Epithelial cell of proximal tubule (primary cell): ENCODE measurements around the gene FSD1. TPM values are rescaled to one million over a fixed set of nuclear protein-coding genes. Genes with fewer than 3 reads are reported as not detected.
"Not testable (repeated sequence)": the region's sequence is repeated elsewhere in the genome, so short reads cannot be mapped to it uniquely, and the experiment has no call there.

Experiments
- DNase-seq: peaks from one replicate; pipeline ENCODE4 v3.0.0-alpha.2; 2011; ENCODE audit warnings: low read depth
- H3K4me3 ChIP-seq: 2 replicates; pipeline ENCODE4 v1.5.1; 2011; ENCODE audit warnings: low read depth, mild to moderate bottlenecking, low read length
- total RNA-seq: library from RNA; depleted of rRNA; stranded (reverse); fragments of >200 nt; gene quantifications from 2 replicates; pipeline ENCODE4 v1.2.3, GENCODE V29; 2015
- TF ChIP-seq, protein P1 (sequence below): conservative IDR thresholded peaks from 2 replicates; pipeline ENCODE4 v1.5.1; 2012; ENCODE audit warnings: low read depth, mild to moderate bottlenecking, low read length

The FSD1 gene
- total RNA-seq, 1 donor from 2014 or later = 17.5 TPM

- TF ChIP-seq, protein P1, sequence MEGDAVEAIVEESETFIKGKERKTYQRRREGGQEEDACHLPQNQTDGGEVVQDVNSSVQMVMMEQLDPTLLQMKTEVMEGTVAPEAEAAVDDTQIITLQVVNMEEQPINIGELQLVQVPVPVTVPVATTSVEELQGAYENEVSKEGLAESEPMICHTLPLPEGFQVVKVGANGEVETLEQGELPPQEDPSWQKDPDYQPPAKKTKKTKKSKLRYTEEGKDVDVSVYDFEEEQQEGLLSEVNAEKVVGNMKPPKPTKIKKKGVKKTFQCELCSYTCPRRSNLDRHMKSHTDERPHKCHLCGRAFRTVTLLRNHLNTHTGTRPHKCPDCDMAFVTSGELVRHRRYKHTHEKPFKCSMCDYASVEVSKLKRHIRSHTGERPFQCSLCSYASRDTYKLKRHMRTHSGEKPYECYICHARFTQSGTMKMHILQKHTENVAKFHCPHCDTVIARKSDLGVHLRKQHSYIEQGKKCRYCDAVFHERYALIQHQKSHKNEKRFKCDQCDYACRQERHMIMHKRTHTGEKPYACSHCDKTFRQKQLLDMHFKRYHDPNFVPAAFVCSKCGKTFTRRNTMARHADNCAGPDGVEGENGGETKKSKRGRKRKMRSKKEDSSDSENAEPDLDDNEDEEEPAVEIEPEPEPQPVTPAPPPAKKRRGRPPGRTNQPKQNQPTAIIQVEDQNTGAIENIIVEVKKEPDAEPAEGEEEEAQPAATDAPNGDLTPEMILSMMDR = no peak
- H3K4me3 ChIP-seq = no peak overlapping the region
- no peak for DNase-seq
These were observed 38.0 kb upstream of the FSD1 start for GRCh38 chr19:4266253-4267000.

GRCh38 chr19:4267101-4267900 is 37.1 kb upstream of the FSD1 start:
- no peak overlapping the region for H3K4me3 ChIP-seq
- TF ChIP-seq, protein P1 = peak; percentile 77
- no peak for DNase-seq

DNA sequence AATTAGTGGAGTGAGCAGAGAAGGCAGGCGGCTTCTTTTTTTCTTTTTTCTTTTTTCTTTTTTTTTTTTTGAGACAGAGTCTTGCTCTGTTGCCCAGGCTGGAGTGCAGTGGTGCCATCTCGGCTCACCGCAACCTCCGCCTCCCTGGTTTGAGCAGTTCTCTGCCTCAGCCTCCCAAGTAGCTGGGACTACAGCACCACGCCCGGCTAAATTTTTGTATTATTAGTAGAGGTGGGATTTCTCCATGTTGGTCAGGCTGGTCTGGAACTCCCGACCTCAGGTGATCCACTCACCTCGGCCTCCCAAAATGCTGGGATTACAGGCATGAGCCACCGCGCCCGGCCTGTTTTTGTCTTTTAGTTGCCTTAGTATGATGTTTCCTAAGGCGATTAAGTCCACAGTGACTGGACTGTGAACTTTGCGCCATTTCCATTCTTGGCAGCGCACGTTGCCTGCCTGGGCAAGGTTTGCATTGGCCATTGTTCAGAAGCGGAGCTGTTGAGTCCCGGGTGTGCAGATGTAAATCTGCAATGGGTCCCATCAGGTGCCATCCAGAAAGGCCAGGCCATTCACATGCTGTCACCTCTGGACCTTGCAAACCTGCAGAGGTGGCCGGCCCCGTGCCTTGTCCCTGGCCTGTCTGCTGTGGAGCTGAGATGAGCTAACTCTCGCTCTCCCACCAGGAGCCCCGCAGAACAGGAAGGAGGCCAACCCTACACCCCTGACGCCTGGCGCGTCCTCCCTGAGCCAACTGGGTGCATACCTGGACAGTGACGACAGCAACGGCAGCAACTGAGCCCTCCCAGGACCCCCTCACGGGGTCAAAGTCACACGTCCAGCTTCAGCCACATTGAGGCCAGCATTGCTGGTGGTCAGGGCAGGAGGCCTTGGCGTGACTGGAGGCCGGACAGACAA is 36.2 kb upstream of the FSD1 start:
- TF ChIP-seq, protein P1 = no peak
- no peak overlapping the region for H3K4me3 ChIP-seq
- no peak for DNase-seq

GRCh38 chr19:4268816-4269430 is 35.5 kb upstream of the FSD1 start:
- H3K4me3 ChIP-seq = no peak overlapping the region
- DNase-seq = no peak
- TF ChIP-seq, protein P1 = peak; percentile 14

DNA sequence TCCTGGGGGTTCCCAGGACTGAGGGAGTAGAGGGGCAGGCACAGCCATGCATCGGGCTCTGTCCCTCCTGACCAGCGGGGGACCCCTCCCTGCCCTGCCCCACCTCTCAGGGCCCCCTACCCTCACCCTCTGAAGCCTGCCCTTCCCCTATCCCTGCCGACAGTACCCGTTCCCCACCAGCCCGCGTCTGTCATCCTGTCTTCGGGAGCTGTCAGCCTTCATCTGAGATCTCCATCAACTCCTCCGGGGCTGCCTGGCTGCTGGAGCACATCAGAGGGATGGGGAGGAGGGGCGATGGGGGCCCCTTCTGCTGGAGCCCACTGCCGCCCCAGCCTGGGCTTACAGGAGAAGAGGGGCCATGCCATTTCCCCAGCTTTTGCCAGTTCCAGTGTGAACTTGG is 31.5 kb upstream of the FSD1 start:
- H3K4me3 ChIP-seq = no peak overlapping the region
- no peak for DNase-seq
- TF ChIP-seq, protein P1 = no peak

DNA sequence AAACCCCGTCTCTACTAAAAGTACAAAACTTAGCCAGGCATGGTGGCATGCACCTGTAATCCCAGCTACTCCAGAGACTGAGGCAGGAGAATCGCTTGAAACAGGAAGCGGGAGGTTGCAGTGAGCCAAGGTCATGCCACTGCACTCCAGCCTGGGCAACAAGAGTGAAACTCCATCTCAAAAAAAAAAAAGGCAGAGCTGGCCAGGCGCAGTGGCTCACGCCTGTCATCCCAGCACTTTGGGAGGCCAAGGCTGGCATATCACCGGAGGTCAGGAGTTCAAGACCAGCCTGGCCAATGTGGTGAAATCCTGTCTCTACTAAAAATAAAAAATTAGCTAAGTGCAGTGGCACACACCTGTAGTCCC is 30.1 kb upstream of the FSD1 start:
- DNase-seq, H3K4me3 ChIP-seq: not testable (repeated sequence)
